HG03039 (cell line): ENCODE measurements around the gene DUOXA2.

Experiments used
- ATAC-seq: cut with Tn5 transposase; IDR thresholded peaks from one replicate; pipeline ENCODE4 v1.9.1; 2021; ENCODE audit warnings: mild to moderate bottlenecking, moderate library complexity; ENCODE audit not compliant: unreplicated experiment

DUOXA2 gene

DNA sequence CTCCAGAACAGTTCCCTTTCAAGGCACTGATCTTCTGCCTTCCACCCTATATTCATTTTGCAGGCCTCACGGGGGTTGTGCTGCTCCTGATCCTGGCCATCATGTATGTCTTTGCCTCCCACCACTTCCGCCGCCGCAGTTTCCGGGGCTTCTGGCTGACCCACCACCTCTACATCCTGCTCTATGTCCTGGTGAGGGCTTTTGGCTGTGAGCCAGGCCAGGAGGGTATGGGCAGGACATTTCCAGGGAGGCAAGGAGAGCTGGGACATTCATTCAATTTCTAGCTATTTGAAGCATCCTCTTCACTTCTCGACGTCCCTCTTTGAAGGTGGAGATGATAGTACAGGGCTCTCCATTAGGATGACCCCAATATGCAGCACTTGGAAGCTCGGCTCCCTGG lies 41.6 kb downstream of the DUOXA2 start:
- no peak for ATAC-seq

DNA sequence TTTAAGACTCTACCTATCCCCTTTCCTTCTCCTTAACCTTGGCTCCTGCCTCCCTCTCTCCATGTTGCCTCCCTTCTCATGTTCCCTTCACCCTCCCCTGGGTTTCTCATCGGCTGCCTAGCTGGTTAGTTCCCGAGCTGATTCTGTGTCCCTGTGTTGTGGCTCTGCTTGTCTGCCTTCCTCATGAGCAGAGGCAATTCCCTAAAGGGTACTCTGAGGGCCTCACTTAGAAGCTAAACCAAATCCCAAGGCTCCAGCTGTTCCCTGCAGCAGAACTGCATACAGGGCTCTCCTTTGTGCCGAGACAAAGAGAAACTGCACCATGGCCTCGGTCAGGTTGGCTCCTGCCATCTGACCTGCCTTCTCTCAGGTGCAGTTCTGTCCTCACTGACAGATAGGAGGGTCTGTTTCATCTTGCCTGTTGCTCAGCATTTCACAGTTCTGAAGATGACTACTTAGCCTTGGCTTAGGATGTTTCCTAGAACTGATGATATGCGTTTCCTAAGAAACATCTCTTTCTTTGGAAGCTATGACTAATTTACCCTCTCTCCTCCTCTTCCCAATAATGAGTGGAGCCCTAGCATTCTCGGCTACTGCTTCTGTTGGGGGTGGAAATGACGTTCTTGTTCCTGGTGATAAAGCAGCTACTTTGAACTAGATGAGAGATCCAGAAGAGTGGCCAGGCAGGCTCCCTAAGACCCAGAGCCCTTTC lies 42.8 kb downstream of the DUOXA2 start:
- no peak for ATAC-seq

DNA sequence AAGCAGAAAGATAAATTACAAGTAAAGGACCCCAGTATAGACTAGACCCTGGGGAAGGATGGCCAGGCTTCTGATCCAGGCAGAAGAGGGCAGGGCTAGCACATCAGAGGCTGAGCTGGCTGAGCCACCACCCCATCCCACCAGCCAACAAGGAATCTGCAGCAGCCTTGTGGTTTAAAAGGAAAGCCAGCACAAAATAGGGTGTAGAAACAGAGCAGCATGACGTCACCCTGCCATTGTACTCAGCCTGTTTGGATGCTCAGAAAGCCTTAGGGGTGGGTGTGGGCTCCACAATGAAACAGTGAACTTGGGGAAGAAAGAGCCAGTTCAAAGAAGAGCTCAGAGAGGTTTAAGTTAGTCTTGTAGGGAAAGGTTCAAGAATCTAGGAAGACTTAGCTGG lies 43.8 kb downstream of the DUOXA2 start:
- ATAC-seq = no peak

DNA sequence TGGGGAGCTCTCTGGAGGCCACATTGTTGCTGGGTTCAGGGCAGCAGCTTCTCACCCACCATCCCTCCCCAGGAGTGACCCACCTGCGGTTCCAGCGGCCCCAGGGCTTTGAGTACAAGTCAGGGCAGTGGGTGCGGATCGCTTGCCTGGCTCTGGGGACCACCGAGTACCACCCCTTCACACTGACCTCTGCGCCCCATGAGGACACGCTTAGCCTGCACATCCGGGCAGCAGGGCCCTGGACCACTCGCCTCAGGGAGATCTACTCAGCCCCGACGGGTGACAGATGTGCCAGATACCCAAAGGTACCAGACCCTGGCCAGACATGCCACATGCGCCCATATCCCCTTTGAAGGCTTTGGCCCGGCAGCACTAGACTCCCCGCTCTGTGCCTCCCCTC lies 47.5 kb downstream of the DUOXA2 start:
- no peak for ATAC-seq

DNA sequence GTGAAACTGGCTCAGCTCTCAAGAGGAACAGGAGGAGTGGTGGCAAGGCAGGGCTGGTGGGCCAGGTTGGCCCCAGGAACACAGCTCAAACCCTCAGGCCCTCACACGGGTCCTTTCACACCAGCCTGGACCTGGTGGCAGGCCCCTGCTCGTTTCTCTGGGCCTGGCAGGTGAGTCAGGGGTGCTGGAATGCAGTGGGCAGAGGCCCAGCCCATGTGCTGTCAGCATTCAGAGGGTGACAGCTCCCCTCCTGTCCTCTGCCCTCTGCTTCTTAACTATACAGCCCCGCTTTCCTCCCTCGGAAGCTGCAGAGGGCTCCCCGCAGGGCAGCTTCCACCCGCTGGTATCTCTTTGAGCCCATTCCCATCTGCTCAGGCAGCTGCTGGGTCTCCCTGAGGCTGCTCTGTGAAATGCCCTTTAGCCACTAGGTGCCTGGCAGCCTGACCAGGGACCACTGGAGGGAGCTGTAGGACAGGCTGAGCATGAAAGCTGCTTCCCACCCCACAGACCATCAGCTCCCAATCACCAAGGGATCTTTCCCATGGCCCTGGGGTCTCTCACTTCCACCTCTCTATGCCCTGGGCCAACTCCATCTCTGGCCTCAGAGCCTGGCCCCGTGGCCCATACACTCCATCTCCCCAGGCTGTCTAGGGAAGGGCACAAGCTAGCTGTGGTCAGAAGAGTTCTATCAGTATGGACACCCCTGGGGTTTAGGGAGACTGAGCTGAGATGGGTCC lies 48.8 kb downstream of the DUOXA2 start:
- ATAC-seq = peak; percentile 33

DNA sequence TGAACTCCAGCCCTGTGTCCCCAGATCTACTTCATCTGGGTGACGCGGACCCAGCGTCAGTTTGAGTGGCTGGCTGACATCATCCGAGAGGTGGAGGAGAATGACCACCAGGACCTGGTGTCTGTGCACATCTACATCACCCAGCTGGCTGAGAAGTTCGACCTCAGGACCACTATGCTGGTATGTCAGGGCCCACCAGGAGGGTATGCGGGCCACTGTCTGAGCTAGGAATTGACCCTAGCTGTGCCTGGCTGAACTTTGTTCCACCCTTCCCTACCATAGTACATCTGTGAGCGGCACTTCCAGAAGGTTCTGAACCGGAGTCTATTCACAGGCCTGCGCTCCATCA lies 49.4 kb downstream of the DUOXA2 start:
- no peak for ATAC-seq

DNA sequence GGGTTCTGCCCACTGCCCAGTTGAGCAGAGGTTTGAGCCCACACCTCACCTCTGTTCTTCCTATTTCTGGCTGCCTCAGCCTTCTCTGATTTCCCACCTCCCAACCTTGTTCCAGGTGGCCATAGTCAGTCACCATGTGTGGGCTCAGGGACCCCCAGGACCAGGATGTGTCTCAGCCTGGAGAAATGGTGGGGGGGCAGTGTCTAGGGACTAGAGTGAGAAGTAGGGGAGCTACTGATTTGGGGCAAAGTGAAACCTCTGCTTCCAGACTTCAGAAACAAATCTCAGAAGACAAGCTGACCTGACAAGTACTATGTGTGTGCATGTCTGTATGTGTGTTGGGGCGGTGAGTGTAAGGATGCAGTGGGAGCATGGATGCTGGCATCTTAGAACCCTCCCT lies 50.8 kb downstream of the DUOXA2 start:
- no peak for ATAC-seq

DNA sequence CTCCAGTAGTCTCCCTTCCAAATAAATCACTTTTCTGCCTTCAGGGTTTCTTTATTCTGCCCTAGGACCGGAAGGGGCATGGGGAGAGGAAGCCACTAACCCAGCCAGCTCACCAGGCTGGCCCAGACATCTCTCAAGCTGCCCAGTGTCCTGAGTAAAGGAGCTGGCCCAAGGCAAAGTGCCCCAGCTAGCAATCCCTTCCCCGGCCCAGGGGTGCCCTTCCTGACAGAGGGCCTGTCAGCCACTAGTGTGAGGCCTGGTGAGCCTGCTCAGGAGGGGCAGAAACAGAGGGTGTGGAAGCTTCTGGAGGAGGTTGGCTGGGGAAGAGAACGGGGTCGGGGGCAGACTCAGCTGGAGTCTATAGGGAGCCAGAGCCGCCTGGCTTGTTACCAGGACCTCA lies 51.4 kb downstream of the DUOXA2 start:
- ATAC-seq = no peak

- peak; percentile 85 for ATAC-seq
Measured at GRCh38 chr15:45166834-45167630, 52.9 kb downstream of the DUOXA2 start.

DNA sequence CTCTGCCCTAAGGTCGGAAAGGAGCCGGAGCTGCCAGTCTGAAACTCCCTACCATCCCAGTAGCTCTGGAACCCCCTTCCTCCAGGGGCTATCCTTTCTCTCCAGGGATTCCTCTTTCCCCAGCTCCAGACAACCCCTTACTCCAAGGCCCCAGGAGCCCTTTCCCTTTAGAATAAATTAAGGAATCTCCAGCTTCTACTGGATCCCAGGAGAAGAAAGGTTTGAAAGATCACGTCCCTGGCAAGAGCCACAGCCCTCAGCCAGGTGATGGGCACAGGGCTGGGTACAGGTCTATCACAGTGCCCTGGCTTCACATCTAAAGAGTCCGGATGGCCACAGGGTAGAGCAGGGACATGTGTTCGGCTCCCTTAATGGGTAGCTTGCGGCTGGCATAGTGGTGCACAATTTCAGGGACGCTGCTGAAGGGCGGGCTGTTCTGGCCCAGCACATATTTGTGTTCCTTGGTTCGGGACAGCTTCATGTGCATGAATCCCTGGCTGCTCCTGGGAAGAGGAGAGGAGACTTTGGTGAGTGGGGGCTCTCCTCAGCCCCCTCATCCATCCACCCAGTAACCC lies 53.6 kb downstream of the DUOXA2 start:
- no peak for ATAC-seq
